Limb (tissue), 2 donors: ENCODE results near the gene REXO5.
A peak's percentile ranks its signal among the peaks of the same experiment; 100 is the strongest.
"Not testable (repeated sequence)": the region's sequence is repeated elsewhere in the genome, so short reads cannot be mapped to it uniquely, and the experiment has no call there.

ENCODE experiments used
- DNase-seq, 2 donors: peaks; one replicate each; pipeline ENCODE4 v3.0.0-alpha.2; 2016; ENCODE audit errors: extremely low spot score in 2 of 2

Gene REXO5

GRCh38 chr16:20849589-20850390 is 43.5 kb downstream of the REXO5 start:
- DNase-seq, result peak; percentile 79 to 84

- DNase-seq, result no peak
These were observed 44.7 kb downstream of the REXO5 start for GRCh38 chr16:20850981-20851380.

DNA sequence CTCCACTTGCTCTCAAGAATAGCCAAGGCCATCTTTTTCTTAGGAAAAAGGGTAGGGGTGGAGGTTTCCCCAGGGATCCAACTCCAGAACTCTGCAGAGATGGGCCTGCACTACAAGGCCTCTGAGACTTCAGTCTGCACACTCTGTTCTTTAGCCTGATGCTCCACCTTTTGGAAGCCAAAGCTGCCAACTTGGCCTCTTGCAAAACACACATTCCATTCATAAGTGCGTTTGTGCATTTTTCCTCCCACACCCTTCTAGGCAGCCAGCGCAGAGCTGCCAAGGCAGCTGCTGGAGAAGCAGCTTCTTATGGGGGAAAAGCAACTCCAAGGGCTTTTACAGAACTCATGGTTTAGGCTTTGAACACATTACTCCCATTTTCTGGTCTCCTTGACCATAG is 45.3 kb downstream of the REXO5 start:
- peak; percentile 44 to 79 for DNase-seq

DNA sequence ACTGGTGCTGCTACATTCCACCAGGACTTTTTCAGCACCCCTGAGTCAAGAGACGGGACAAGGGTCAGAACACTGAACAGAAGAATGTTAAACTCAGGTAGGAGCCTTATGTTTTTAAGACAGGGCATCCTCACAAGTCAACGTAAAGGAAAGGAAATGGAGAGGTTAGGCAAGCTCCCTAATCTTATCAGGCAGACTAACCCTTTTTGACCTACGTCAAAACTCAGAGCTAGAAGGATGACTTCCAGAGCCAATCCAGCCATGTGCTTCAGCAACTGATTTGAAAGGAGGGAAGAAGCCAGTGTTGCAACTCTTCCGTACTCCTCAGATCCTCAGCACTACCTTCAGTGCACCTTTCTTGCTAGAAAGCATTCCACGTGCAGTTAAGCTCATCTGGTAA is 46.8 kb downstream of the REXO5 start:
- DNase-seq, result no peak

- DNase-seq, result no peak
These were observed 47.8 kb downstream of the REXO5 start for GRCh38 chr16:20853981-20854620.

GRCh38 chr16:20854963-20855362 is 48.6 kb downstream of the REXO5 start:
- no peak for DNase-seq

DNA sequence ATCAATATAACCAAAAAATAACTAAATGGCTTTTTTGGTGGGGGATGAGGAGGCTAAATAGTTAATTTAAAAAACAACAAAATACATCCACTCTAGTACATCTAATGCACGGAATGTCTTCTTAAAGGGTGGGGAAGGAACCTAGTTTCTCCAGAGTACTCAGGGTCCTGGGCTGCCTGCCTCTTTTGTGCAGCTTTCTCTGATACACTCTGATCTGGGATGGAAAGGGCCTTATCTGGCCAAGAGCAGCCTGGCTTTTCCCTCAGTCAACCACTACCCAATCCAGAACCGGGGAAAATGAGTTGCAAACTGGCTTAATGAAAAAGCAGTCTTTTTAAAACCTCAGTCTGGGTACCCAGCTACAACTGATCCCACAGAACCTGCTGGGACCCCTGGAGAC is 51.0 kb downstream of the REXO5 start:
- DNase-seq, result no peak

DNA sequence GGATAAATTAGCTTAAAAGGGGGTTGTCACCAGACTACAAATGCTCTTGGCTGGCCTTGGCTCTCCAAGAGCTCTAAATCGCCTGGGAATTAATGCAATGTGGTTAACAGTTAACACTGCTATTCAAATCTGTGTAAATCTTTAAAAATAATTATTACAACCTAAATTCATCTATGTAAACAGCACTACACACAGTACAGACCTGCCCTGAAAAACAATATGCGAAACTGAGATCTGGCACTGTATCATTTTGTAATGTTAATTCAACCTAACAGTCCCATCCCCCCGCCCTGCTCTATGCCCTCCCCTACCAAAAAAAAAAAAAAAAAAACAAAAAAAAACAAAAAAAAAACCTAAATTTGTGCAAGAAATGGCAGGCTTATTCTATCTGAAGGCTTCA is 52.9 kb downstream of the REXO5 start:
- DNase-seq, result no peak

GRCh38 chr16:20859699-20860098 is 53.4 kb downstream of the REXO5 start:
- DNase-seq, result no peak

GRCh38 chr16:20860361-20860760 is 54.0 kb downstream of the REXO5 start:
- no peak for DNase-seq

DNA sequence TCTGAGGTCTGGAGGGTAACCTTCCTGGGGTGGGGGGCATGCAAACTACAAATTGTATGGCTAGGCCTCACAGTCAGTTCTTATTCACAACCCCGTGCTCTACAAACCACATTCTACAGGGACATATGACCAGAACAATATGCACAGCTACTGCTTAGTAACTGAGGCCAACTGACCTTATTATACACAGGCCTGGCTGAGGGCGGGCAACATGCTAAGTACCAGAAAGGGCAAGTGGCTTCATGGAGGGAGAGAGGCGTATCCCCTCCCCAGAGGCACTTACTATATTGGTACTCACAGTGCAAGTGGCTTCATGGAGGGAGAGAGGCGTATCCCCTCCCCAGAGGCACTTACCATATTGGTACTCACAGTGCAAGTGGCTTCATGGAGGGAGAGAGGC is 54.7 kb downstream of the REXO5 start:
- DNase-seq, result not testable (repeated sequence)

GRCh38 chr16:20862162-20862960 is 56.0 kb downstream of the REXO5 start:
- DNase-seq, result no peak

GRCh38 chr16:20864376-20864775 is 58.0 kb downstream of the REXO5 start:
- not testable (repeated sequence) for DNase-seq

- no peak for DNase-seq
These were observed 59.2 kb downstream of the REXO5 start for GRCh38 chr16:20865420-20866131.

DNA sequence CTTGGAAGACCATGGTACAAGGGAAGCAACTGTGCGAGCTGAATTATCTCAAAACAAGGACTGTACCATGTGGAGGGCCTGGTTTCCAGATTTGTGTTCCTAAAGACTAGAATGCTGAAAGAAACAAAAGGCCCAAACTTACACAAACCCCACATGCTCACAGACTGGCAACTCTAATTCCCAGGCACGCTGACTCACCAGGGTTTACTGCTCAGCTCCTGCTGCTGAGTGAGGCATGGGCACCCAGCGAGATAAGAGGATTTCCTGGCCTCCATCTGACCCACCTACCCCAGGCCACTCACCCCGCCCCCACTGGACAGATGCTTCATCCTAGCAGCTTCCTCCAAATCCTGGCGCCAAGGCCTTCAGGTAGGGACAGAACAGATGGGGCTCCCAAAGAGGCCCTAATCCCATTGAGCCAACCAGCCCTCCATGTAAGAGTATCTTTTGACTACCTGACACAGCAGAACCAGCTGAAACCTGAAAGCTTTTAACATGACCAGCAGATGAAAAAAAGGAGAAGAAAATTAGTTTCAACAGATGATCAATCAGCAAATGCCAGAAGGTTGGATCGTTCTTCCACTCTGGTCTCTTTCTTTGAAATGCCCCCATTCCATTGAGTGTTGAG is 59.9 kb downstream of the REXO5 start:
- no peak for DNase-seq

DNA sequence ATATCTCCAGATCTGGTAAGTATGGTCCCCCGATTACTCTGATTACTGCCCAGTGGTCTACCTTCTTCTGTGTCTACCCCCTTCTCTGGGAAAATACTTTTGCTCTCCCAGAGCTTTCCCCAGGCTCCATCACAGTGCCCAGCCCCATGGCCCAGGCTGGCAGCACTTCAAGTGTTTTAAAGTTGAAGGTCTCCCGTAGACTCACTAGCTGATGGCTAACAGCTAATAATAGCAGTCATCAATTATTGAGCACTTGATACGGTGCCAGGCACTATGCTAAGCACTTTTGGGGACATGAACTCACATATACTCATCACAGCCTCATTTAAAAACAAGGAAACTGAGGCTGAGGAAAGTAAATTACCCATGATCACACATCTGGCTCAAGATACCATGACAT is 60.5 kb downstream of the REXO5 start:
- DNase-seq, result no peak

DNA sequence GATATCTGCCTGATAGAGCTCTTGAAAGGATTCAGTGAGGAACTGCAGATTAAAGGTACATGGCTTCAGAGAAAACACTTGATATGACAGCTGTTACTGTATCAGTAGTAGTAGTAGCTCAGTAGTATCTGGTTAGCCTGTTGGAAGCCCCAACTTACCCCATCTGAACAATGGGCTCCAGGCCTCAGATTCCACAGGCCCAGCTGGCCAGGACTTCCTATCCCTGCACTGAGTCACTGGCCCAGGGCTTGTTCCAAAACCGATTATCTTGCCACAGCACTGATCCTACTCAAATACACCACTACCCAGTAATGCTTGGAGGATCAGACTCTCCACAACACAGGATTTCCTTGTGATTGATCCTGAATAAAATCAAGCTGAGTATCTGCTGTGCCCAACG is 61.3 kb downstream of the REXO5 start:
- no peak for DNase-seq

- DNase-seq, result peak in 1 of 2 donors; percentile 53
These were observed 62.6 kb downstream of the REXO5 start for GRCh38 chr16:20868890-20869289.

DNA sequence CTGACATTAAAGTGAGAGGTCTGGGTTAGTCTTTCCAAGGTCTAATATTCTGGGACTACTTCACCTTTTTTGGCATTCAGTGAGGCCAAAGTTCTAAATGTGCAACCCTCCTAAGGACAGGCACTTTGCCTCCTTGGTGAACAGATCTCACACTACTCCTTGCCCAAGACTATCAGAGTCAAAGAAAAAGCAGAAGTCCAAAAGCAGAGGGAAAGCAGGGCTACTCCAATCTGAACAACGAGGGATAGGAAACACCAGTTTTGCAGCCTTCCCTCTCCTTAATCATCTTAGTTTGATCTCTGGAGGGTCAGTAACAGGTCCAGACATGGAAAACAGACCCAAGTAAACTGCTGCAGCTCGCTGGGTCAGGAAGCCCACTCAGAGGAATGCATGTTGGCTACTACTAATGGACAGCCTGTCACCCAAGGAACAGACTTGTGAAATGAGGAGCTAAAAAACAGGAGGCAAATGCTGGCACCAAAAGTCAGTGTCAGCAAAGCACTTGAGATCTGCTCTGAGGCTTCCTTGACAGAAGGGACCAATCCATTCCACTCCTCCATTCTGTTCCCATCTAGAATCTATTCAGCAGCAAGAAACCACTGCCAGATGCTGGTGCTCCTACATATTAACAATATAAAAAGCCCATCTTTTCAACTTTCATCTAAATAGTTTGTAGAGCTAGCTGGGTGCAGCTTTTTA is 63.9 kb downstream of the REXO5 start:
- no peak for DNase-seq

- no peak for DNase-seq
These were observed 64.9 kb downstream of the REXO5 start for GRCh38 chr16:20871258-20871657.
